Activated naive CD8-positive, alpha-beta T cell treated with anti-CD3 and anti-CD28 coated beads, Interleukin-2, amount 50 U/mL, for 24 hours (primary cell): ENCODE results near the gene IRAK2.

ENCODE experiments used
- ATAC-seq: fragments of 150-1000 bp; cut with Tn5 transposase; one replicate; pipeline ENCODE4 v1.10.0; 2021
- DNase-seq: peaks from one replicate; pipeline ENCODE4 v3.0.0; 2021
- H3K27ac Mint-ChIP-seq: one replicate; pipeline ENCODE4 v1.8.0; 2021; ENCODE audit warnings: mild to moderate bottlenecking, mixed read lengths
- H3K27me3 Mint-ChIP-seq: one replicate; pipeline ENCODE4 v1.8.0; 2021; ENCODE audit warnings: mixed read lengths
- H3K36me3 Mint-ChIP-seq: one replicate; pipeline ENCODE4 v1.8.0; 2021; ENCODE audit warnings: low read depth, mixed read lengths
- H3K4me1 Mint-ChIP-seq: one replicate; pipeline ENCODE4 v1.8.0; 2021; ENCODE audit warnings: mixed read lengths
- H3K4me3 Mint-ChIP-seq: one replicate; pipeline ENCODE4 v1.8.0; 2021; ENCODE audit warnings: mild to moderate bottlenecking, moderate library complexity, mixed read lengths
- H3K9me3 Mint-ChIP-seq: one replicate; pipeline ENCODE4 v1.8.0; 2021; ENCODE audit warnings: mixed read lengths

Gene IRAK2

DNA sequence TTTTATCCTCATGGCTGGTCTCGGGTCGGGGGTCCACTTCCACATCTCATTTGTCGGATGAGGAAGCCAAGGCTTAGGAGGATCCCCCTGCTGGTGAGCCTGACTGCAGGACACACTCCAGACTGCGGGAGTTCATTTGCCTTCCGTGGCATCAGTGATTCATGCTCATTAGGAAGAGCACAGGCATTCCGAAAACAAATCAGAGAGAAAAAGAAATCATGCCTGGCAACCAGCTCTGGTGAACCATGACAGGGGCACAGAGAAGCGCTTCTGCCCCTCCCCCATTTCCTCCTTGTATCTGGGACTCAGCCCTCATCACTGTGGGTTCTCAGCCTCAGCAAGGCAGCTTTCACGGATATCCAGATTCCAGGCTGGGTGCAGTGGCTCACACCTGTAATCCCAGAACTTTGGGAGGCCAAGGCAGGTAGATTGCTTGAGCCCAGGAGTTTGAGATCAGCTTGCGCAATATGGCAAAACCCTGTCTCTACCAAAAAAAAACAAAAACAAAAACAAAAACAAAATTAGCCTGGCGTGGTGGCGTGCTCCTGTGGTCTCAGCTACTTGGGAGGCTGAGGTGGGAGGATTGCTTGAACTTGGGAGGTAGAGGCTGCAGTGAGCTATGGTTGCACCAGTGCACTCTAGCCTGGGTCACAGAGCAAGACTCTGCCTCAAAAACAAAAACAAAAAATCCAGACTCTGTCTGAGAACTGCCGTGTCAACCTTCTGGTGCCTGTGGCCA is 28.4 kb downstream of the IRAK2 start:
- Mint-ChIP-seq H3K9me3 (no peaks in the 10 kb centered on the region), H3K36me3 (no peaks in the 10 kb centered on the region), H3K4me3 (peak overlapping the region; percentile 62), H3K27me3 (no peaks in the 10 kb centered on the region), H3K4me1 (peaks cover 89% of the 10 kb centered on the region), H3K27ac (peak overlapping the region; percentile 95)
- DNase-seq (peak; percentile 73), ATAC-seq (peak; percentile 21)

DNA sequence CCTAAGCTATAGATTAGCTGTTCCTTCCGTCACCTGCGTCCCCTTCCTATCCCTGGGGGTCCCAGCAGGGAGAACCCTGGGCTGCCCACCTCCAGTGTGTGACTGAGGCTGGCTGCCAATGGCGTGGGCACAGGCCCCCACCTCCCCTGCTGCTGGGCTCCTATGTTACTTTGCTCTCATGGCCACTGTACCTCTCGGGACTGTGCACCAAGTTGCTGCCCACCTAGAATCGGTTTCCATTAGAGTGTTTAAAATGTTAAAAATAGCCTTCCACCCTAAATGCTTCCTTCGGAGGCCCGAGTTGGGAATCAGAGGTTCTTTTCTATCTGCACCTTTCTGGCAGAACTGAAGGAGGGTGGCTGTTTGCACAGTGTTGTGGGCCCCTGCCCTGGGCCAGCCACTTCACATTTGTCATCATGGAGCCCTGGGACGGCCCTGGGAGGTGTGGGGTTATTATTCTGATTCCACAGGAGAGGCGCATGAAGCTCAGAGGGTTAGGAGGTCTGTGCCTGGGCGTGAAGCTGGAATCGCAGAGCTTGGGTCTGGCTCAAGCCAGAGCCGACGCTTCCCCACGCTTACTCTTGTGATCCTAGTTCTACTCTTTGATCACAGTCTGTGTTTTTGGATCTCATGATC is 29.1 kb downstream of the IRAK2 start:
- Mint-ChIP-seq H3K27ac (peak overlapping the region; percentile 95), H3K4me3 (peak overlapping the region; percentile 62), H3K27me3 (no peaks in the 10 kb centered on the region), H3K4me1 (peaks cover 93% of the 10 kb centered on the region), H3K36me3 (no peaks in the 10 kb centered on the region), H3K9me3 (no peaks in the 10 kb centered on the region)
- ATAC-seq (peak; percentile 7), DNase-seq (no peak)

DNA sequence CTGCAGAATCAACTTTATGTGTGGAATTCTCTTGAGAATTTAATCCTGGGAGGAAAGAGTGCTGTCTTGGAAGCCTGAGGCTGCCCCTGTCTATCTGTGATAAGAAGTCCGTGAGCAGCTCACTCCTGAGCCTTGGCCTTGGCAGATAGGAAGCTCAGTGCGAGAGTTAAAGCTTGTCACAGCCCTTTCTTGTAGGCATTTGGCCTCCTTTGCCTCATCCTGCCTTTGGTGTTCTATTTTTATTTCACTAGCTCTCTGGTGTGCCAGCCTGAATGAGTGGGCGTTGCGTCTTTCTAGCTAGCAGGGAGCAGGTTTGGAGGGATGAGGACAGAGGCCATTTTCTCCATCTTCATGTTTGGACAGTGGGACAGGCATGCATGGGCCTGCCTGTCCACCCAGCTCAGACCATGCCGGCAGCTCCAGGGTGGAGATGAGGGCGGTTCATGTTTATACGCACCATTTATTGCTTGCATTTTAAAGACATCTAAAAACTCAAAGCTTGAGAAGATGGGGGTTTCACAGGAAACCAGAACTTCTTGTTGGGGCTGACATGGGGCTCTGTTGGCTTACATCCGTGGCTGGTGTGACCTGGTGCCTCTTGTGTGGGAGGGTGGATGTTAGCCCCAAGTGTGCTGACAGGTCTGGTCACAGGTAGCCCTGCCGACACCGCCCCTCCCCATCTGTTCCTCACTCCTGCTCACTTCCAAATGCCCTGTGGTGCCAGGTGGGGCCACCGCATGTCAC is 29.8 kb downstream of the IRAK2 start:
- H3K4me3 Mint-ChIP-seq = peak overlapping the region; percentile 62
- ATAC-seq (no peak), DNase-seq (peak; percentile 57)
- peaks cover 93% of the 10 kb centered on the region for H3K4me1 Mint-ChIP-seq
- H3K27me3 Mint-ChIP-seq = no peaks in the 10 kb centered on the region
- H3K36me3 Mint-ChIP-seq = no peaks in the 10 kb centered on the region
- no peaks in the 10 kb centered on the region for H3K9me3 Mint-ChIP-seq
- peak overlapping the region; percentile 95 for H3K27ac Mint-ChIP-seq

DNA sequence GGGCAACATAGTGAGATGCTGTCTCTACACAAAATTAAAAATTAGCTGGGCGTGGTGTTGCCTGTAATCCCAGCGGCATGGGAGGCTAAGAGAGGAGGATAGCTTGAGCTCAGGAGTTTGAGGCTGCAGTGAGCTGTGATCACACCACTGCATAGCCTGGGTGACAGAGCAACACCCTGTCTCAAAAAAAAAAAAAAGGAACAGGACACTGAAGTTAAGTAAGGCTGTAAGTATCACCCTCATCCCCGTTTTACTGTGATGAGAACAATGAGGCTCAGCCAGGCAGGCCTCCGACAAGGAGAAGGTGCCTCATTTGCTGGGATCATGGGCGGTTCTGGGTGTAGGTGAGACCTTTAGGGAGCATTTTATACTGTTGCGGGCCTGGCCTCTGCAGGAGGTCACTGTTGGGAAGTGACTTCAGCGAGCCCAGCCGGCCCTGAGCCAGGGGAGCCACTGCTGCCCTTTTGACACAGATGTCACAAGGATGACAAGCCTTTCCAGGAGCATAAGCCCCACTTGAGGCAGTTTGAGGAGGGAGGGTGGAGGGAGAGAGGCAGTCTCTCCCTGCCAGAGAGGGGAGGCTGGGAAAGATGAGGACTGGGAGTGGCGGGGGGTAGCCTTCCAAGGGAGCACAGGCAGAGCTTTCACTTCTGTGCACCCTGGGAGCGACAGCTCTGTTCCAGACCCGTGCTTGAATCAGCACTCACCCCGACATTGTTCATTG is 30.8 kb downstream of the IRAK2 start:
- Mint-ChIP-seq H3K27ac (peak overlapping the region; percentile 95), H3K4me3 (peak overlapping the region; percentile 62), H3K36me3 (no peaks in the 10 kb centered on the region), H3K4me1 (peaks cover 90% of the 10 kb centered on the region), H3K27me3 (no peaks in the 10 kb centered on the region), H3K9me3 (no peaks in the 10 kb centered on the region)
- ATAC-seq = no peak
- no peak for DNase-seq

DNA sequence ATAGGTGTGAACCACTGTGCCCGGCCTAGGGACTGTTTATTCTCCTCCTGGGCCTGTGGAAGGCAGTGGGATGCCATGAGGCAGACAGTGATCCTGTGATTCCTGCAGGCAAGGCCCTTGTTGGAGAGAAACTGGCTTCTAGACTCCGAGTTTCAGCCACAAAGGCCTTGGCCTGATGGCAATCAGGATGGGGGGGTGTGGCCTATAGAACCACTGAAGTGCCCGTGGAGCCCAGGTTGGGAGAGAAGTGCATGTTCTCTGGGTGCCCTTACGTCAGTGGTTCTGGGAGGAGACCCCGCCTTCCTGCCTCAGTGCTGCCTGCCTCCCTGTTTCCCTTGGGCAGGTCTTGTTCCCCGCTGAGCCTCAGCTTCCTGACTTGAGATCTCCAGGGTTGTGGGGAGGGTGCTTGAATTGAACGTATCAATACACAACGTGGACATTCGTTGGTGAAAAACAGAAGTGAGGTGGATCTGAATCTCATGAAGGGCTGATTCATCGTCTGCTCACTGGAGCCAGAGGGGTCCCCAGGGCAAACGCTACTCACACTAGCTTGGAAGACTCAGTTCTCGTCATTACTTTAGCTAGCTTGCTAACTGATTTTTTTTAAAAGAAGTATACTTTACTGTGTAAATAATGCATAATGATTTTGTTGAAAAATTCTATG is 31.8 kb downstream of the IRAK2 start:
- no peaks in the 10 kb centered on the region for H3K9me3 Mint-ChIP-seq

DNA sequence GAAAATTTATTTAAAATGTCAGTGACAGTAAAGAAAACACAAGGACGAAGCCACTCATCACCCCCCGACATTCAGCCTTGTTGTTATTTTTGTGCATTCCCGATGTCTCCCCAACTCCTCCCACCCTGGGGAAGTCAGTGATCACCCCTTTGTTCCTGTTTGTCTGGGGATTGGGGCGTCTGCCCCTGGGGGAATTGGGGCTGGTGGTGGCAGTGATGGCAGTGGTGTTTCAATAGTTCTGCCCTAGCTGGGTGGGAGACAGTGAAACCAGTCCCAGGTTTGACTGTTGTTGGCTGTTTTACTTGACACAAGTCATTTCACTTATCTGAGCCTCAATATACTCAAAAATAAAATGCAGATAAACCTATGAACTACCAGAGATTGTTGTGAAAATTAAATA is 33.5 kb downstream of the IRAK2 start:
- H3K36me3 Mint-ChIP-seq = peaks cover 6% of the 10 kb centered on the region
- H3K9me3 Mint-ChIP-seq = no peaks in the 10 kb centered on the region
- DNase-seq = no peak
- ATAC-seq = no peak
- H3K4me3 Mint-ChIP-seq = peak overlapping the region; percentile 15
- H3K27me3 Mint-ChIP-seq = no peaks in the 10 kb centered on the region
- peak overlapping the region; percentile 93 for H3K27ac Mint-ChIP-seq
- peaks cover 77% of the 10 kb centered on the region for H3K4me1 Mint-ChIP-seq

More for the DNA sequence above, 31.8 kb downstream of the IRAK2 start:
- Mint-ChIP-seq H3K4me3 (no peak overlapping the region), H3K27me3 (no peaks in the 10 kb centered on the region), H3K4me1 (peaks cover 85% of the 10 kb centered on the region), H3K27ac (peak overlapping the region; percentile 67), H3K36me3 (peaks cover 2% of the 10 kb centered on the region)
- ATAC-seq (no peak), DNase-seq (no peak)

DNA sequence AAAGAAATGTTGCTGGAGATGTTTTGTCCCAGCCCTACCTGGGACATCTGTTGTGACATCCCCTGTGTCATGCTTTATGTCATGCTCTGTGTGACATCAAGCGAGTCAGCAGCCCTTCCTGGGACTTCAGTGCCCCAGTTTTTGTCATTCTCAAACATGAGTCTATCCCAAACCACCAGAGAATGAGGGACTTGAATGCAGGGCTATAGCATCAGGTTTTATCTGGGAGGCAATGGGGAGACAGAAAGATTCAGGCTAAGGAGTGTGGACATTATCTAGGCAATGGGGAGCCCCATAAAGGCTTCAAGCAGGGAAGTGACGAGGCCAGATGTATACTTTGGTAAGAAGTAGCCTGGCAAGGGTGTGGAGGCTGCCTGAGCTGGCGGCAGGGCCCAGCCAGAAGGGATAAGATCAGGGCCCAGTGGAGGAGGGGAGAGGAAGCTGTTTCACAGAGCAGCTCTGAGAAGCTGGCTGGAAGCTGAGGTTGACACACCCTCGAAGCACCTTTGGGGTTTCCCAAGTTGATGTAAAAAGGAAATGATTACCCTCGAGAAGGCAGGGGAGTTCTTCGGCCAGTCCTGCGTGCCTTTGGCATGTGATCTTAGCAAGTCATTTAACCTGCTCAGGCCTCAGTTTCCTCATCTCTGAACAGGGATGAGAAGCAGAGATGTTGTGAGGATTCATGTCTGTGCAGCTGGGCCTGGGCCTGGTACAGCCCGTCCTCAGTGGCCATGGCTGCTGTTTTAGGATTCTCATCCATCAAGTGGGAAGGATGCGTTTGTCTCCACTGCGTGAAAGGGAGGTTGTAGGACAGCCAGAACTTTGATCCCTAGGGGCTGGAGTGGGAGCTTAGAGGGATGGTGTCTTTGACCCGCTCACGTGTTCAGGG is 34.3 kb downstream of the IRAK2 start:
- H3K27ac Mint-ChIP-seq = peak overlapping the region; percentile 93
- H3K36me3 Mint-ChIP-seq = peaks cover 8% of the 10 kb centered on the region
- DNase-seq (peak; percentile 73), ATAC-seq (peak; percentile 93)
- peak overlapping the region; percentile 15 for H3K4me3 Mint-ChIP-seq
- no peaks in the 10 kb centered on the region for H3K27me3 Mint-ChIP-seq
- no peaks in the 10 kb centered on the region for H3K9me3 Mint-ChIP-seq
- peaks cover 77% of the 10 kb centered on the region for H3K4me1 Mint-ChIP-seq

DNA sequence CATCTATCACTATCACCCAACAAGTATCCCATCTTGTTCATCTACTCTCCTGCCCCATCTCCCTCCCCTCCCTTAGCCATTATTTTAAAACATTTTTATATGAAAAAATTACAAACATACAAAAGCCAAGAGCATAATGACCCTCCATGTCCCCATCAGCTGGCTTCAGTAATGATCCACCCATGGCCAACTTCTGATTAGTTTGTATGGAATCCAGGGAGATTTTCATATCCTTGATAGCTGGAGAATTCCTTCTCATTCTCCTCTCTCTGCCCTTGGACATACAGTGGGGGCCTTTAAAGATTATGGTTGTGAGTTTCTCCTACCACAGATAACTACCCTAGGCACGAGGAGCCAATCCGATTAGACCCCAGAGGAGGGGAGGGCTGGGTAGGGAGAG is 40.2 kb downstream of the IRAK2 start:
- peaks cover 11% of the 10 kb centered on the region for H3K36me3 Mint-ChIP-seq
- H3K9me3 Mint-ChIP-seq = no peaks in the 10 kb centered on the region
- no peaks in the 10 kb centered on the region for H3K27me3 Mint-ChIP-seq
- no peak overlapping the region for H3K27ac Mint-ChIP-seq
- H3K4me1 Mint-ChIP-seq = peaks cover 35% of the 10 kb centered on the region
- DNase-seq (no peak), ATAC-seq (no peak)
- no peak overlapping the region for H3K4me3 Mint-ChIP-seq

DNA sequence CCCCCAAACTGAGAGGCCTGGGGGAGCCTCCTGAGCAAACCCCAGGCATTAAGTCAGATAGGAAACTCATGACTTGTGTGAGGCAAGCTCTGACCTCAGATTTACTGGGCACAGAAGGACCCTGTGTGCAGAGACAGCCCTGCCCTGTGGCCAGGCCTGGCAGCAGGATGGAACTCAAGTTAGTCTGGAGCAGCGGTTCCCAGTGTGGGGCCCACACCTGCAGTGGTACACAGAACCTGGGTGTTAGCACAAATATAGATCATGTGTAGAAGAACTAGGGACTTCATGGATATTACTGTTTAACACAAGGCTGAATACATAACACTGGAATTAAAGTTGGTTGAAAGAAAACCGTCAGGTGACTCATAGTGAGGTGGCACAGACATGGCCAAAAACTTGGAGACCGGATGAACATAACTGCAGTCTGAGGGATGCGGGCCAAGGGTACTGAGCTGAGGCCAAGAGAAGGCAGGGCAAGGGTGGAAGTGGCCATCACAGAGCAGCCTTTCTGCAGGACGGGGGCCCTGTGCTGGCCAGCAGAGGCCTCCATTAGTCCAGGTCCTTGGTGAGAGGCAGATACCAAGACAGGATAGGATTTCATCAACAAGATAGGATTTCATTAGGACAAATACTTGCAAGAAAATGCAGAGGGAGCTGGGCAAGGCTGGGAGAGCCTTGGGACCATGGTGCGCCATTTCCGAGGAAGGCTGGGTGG is 40.9 kb downstream of the IRAK2 start:
- Mint-ChIP-seq H3K9me3 (no peaks in the 10 kb centered on the region), H3K4me3 (no peak overlapping the region), H3K27me3 (no peaks in the 10 kb centered on the region), H3K4me1 (peaks cover 32% of the 10 kb centered on the region), H3K36me3 (peaks cover 11% of the 10 kb centered on the region), H3K27ac (peak overlapping the region; percentile 41)
- peak; percentile 30 for ATAC-seq
- no peak for DNase-seq

DNA sequence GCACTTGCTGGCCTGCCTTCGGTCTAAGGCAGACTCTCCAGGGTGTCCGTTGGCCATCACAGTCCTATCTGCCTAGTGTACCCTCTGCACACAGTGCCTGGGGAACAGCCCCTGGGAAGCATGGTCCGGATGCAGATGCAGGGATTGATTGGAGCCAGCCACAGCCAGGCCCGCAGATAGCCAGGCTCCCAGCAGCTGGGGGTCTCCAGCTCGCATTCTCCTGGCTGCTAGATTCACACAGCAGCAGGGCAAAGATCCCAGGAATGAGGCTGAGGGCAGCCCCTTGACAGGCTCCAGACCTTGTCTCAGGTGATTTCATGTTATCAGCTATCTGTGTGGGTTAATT is 41.4 kb downstream of the IRAK2 start:
- Mint-ChIP-seq H3K27me3 (no peaks in the 10 kb centered on the region), H3K4me3 (no peak overlapping the region), H3K4me1 (peaks cover 29% of the 10 kb centered on the region), H3K27ac (no peak overlapping the region), H3K36me3 (peaks cover 11% of the 10 kb centered on the region), H3K9me3 (no peaks in the 10 kb centered on the region)
- DNase-seq = no peak
- no peak for ATAC-seq

DNA sequence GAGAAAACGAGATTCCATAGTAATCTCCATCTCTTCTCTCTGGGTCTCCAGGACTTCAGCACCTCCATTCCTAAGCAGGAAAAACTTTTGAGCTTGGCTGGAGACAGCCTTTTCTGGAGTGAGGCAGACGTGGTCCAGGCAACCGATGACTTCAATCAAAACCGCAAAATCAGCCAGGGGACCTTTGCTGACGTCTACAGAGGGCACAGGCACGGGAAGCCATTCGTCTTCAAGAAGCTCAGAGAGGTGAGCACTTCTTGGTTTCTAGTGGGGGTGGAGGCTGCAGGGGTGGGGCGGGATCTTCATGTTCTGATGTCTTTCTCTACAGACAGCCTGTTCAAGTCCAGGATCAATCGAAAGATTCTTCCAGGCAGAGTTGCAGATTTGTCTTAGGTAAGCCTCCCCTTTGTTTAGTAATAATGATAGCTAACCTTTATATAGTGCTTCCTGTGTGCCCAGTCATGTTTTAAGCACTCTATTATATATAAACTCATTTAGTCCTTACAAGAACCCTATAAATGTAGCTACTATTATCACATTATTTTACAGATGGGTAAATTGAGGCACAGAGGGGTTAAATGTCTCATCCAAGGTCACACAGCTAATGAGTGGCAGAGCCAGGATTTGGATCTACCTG is 48.6 kb downstream of the IRAK2 start:
- peaks cover 3% of the 10 kb centered on the region for H3K4me1 Mint-ChIP-seq
- DNase-seq = no peak

DNA sequence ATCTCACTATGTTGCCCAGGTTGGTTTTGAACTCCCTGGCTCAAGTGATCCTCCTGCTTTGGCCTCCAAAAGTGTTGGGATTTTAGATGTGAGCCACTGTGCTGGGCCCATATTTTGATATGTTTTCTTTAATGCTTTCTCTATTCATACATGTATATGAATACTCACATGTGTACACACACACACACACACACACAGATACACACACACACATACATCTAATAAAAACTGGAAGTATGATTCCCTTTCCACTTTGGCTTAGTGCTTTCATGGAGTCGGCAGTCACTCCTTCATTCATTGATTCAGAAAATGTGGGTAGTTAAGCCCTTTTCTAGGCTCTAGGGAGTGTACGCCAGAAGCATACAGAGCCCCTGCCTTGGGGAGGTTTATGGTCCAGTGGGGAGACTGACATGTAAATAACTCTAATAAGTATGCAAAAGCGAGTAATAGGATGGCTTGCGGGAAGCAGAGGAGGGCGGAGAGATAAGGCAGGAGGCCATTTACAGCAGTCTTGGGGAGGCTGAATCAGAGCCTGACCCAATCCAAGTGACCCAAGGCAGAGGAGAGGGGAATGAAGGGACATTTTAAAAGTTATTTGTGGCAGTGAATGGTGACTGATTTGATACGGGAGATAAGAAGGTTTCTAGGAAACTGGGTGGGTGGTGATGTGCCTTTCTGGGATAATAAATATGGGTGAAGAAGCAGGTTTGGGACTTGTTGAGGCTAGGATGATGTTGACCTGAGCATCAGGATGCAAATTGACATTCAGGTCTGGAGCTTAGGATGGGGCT is 51.1 kb downstream of the IRAK2 start:
- Mint-ChIP-seq H3K36me3 (peaks cover 25% of the 10 kb centered on the region), H3K4me3 (no peak overlapping the region), H3K27me3 (no peaks in the 10 kb centered on the region), H3K27ac (peak overlapping the region; percentile 2), H3K4me1 (peaks cover 8% of the 10 kb centered on the region), H3K9me3 (peaks cover 6% of the 10 kb centered on the region)
- no peak for DNase-seq
- ATAC-seq = no peak

More for the DNA sequence above, 48.6 kb downstream of the IRAK2 start:
- Mint-ChIP-seq H3K27me3 (no peaks in the 10 kb centered on the region), H3K27ac (peak overlapping the region; percentile 48), H3K9me3 (peaks cover 6% of the 10 kb centered on the region), H3K4me3 (no peak overlapping the region), H3K36me3 (peaks cover 24% of the 10 kb centered on the region)
- no peak for ATAC-seq
